ENCODE measurements around the gene GAL3ST2. TPM values are rescaled to one million over a fixed set of nuclear protein-coding genes. Genes with fewer than 3 reads are reported as not detected.

GAL3ST2 gene
- polyA plus RNA-seq, 1 donor from 2014 or later = not detected

GRCh38 chr2:241745276-241745675 lies 31.3 kb upstream of the GAL3ST2 start:
- no peak overlapping the region for H3K27ac ChIP-seq (ENCODE audit: low read length)
- H3K4me3 ChIP-seq (ENCODE audit: low read length) = no peak overlapping the region
- H3K36me3 ChIP-seq (ENCODE audit: insufficient read depth, low read length) = no peaks in the 10 kb centered on the region
- no peak overlapping the region for H3K4me2 ChIP-seq (ENCODE audit: low read length)
- H3K27me3 ChIP-seq (ENCODE audit: insufficient read depth, low read depth, low read length) = no peaks in the 10 kb centered on the region
- no peaks in the 10 kb centered on the region for H4K20me1 ChIP-seq (ENCODE audit: insufficient read depth)
- H3K9ac ChIP-seq (ENCODE audit: low read length) = no peak overlapping the region
- H3K79me2 ChIP-seq (replicated peaks; ENCODE audit: insufficient read depth, low read length) = no peaks in the 10 kb centered on the region
- H3F3A ChIP-seq (ENCODE audit: insufficient read depth, low read length, poor library complexity, severe bottlenecking) = no peaks in the 10 kb centered on the region
- no peak for TF ChIP-seq EZH2 (IDR thresholded peaks at IDR 0.05; ENCODE audit: borderline replicate concordance, insufficient read depth, low read length, poor library complexity, severe bottlenecking)
- no peak for TF ChIP-seq MXI1 (conservative IDR thresholded peaks at IDR 0.05; ENCODE audit: poor library complexity, severe bottlenecking)
- peaks cover 4% of the 10 kb centered on the region for H3K9me3 ChIP-seq (ENCODE audit: low read length)
- no peak overlapping the region for H2AFZ ChIP-seq (ENCODE audit: low read depth, low read length)
- no peaks in the 10 kb centered on the region for H3K9me2 ChIP-seq (ENCODE audit: insufficient read depth, low read length)

GRCh38 chr2:241746084-241746483 lies 30.5 kb upstream of the GAL3ST2 start:
- Histone ChIP-seq H3K27me3 (ENCODE audit: insufficient read depth, low read depth, low read length) (no peaks in the 10 kb centered on the region), H3K9me2 (ENCODE audit: insufficient read depth, low read length) (no peaks in the 10 kb centered on the region), H3K4me3 (ENCODE audit: low read length) (no peak overlapping the region), H3K27ac (ENCODE audit: low read length) (no peak overlapping the region), H4K20me1 (ENCODE audit: insufficient read depth) (no peaks in the 10 kb centered on the region), H3K9ac (ENCODE audit: low read length) (no peak overlapping the region), H2AFZ (ENCODE audit: low read depth, low read length) (no peak overlapping the region), H3K79me2 (replicated peaks; ENCODE audit: insufficient read depth, low read length) (no peaks in the 10 kb centered on the region), H3F3A (ENCODE audit: insufficient read depth, low read length, poor library complexity, severe bottlenecking) (no peaks in the 10 kb centered on the region), H3K36me3 (ENCODE audit: insufficient read depth, low read length) (no peaks in the 10 kb centered on the region), H3K9me3 (ENCODE audit: low read length) (peaks cover 4% of the 10 kb centered on the region), H3K4me2 (ENCODE audit: low read length) (no peak overlapping the region)
- no peak for TF ChIP-seq CTCF (IDR thresholded peaks at IDR 0.05; ENCODE audit: poor library complexity, severe bottlenecking)
- no peak for TF ChIP-seq MXI1 (conservative IDR thresholded peaks at IDR 0.05; ENCODE audit: poor library complexity, severe bottlenecking)
- no peak for TF ChIP-seq RAD21 (conservative IDR thresholded peaks at IDR 0.05)
- TF ChIP-seq TAF1 (IDR thresholded peaks at IDR 0.05; ENCODE audit: low read depth) = no peak
- TF ChIP-seq EZH2 (IDR thresholded peaks at IDR 0.05; ENCODE audit: borderline replicate concordance, insufficient read depth, low read length, poor library complexity, severe bottlenecking) = no peak
- no peak for TF ChIP-seq POLR2AphosphoS5 (IDR thresholded peaks at IDR 0.05)
- TF ChIP-seq SMC3 (conservative IDR thresholded peaks at IDR 0.05; ENCODE audit: poor library complexity) = no peak
- TF ChIP-seq REST (IDR thresholded peaks at IDR 0.05; ENCODE audit: borderline replicate concordance) = no peak
- TF ChIP-seq EP300 (conservative IDR thresholded peaks at IDR 0.05; ENCODE audit: poor library complexity, severe bottlenecking) = no peak

All from neural cell (in vitro differentiated cells).